ENCODE measurements around the gene FPGS.

- TF ChIP-seq GATA2 (IDR thresholded peaks at IDR 0.05; ENCODE audit: low read depth, low read length) = no peak
- no peak for TF ChIP-seq GATA3 (IDR thresholded peaks at IDR 0.05; ENCODE audit: low read depth, low read length)
Measured at GRCh38 chr9:127769101-127769500, 33.6 kb upstream of the FPGS start.

All from SH-SY5Y (cell line).